Measurements from ENCODE around the gene MICU1. TPM values are rescaled to one million over a fixed set of nuclear protein-coding genes. Genes with fewer than 3 reads are reported as not detected.

MICU1 gene
- total and polyA plus RNA-seq, 2 experiments from 2014 or later = 27.5 to 52.3 TPM

GRCh38 chr10:72645263-72645858 lies 19.5 kb upstream of the MICU1 start (continued):
- TF ChIP-seq POLR2AphosphoS5 (IDR thresholded peaks at IDR 0.05; ENCODE audit: low read depth) = no peak
- no peak for TF ChIP-seq JUNB (IDR thresholded peaks at IDR 0.05; ENCODE audit: unreplicated experiment)
- TF ChIP-seq CREB1 (CRISPR knock-in tag; IDR thresholded peaks at IDR 0.05; ENCODE audit: low read depth) = no peak

GRCh38 chr10:72642318-72642717 lies 16.4 kb upstream of the MICU1 start:
- Mint-ChIP-seq H3K27ac (no peak overlapping the region), H3K36me3 (ENCODE audit: low read depth) (no peaks in the 10 kb centered on the region; the same call in 2 of the 3 replicates), H3K27me3 (ENCODE audit: insufficient read depth, low read depth, poor library complexity) (no peaks in the 10 kb centered on the region), H3K4me1 (peaks cover 4% of the 10 kb centered on the region; the same call in 2 of the 3 replicates), H3K4me3 (no peak overlapping the region), H3K9me3 (peaks cover 5% of the 10 kb centered on the region; the same call in 2 of the 3 replicates)
- no peak for DNase-seq (ENCODE audit: low spot score)
- no peaks in the 10 kb centered on the region for H3K36me3 ChIP-seq (ENCODE audit: insufficient read depth)
- TF ChIP-seq ZNF114 (CRISPR knock-in tag; IDR thresholded peaks at IDR 0.05) = no peak
- no peak for TF ChIP-seq REST (IDR thresholded peaks at IDR 0.05; ENCODE audit: unreplicated experiment)
- TF ChIP-seq NANOG (IDR thresholded peaks at IDR 0.05; ENCODE audit: borderline replicate concordance) = no peak
- no peak for TF ChIP-seq ZNF331 (CRISPR knock-in tag; IDR thresholded peaks at IDR 0.05; ENCODE audit: low read depth)
- TF ChIP-seq ZNF462 (CRISPR knock-in tag; IDR thresholded peaks at IDR 0.05) = no peak
- no peak for TF ChIP-seq EZH2 (IDR thresholded peaks at IDR 0.05; ENCODE audit: low read depth, unreplicated experiment)
- H3K27me3 ChIP-seq (ENCODE audit: insufficient read depth) = no peaks in the 10 kb centered on the region
- no peaks in the 10 kb centered on the region for H3K4me1 ChIP-seq (ENCODE audit: insufficient read depth)
- H4K20me1 ChIP-seq (replicated peaks; ENCODE audit: insufficient read depth) = no peaks in the 10 kb centered on the region; the same call in 1 of the 2 replicates
- no peak for ATAC-seq
- H3K4me2 ChIP-seq = no peak overlapping the region
- H3K79me2 ChIP-seq (replicated peaks; ENCODE audit: insufficient read depth) = no peaks in the 10 kb centered on the region
- H3K4me3 ChIP-seq = no peak overlapping the region
- H3K27ac ChIP-seq (ENCODE audit: low read depth) = no peak overlapping the region
- H2AFZ ChIP-seq = no peak overlapping the region
- no peaks in the 10 kb centered on the region for H3K9me2 ChIP-seq (ENCODE audit: insufficient read depth)
- H3F3A ChIP-seq (replicated peaks; ENCODE audit: low read depth) = no peaks in the 10 kb centered on the region

Data from GM23338 (cell line).